Endothelial cell (in vitro differentiated cells): ENCODE data around the gene ALKAL2. TPM values are rescaled to one million over a fixed set of nuclear protein-coding genes. Genes with fewer than 3 reads are reported as not detected.
A peak's percentile ranks its signal among the peaks of the same experiment; 100 is the strongest.

Experiments
- DNase-seq: peaks from one replicate; pipeline ENCODE4 v3.0.0; 2021; ENCODE audit warnings: low spot score
- H3K27ac Mint-ChIP-seq: one replicate; pipeline ENCODE4 v1.8.0; 2021; ENCODE audit warnings: mixed read lengths, inconsistent platforms; ENCODE audit not compliant: unreplicated experiment
- H3K27me3 Mint-ChIP-seq: one replicate; pipeline ENCODE4 v1.8.0; 2021; ENCODE audit warnings: mild to moderate bottlenecking, moderate library complexity, mixed read lengths, inconsistent platforms; ENCODE audit not compliant: unreplicated experiment
- H3K36me3 Mint-ChIP-seq: one replicate; pipeline ENCODE4 v1.8.0; 2021; ENCODE audit warnings: mild to moderate bottlenecking, low read depth, mixed read lengths, inconsistent platforms; ENCODE audit not compliant: unreplicated experiment
- H3K4me1 Mint-ChIP-seq: one replicate; pipeline ENCODE4 v1.8.0; 2021; ENCODE audit warnings: mild to moderate bottlenecking, mixed read lengths, inconsistent platforms; ENCODE audit not compliant: unreplicated experiment
- H3K4me3 Mint-ChIP-seq: one replicate; pipeline ENCODE4 v1.8.0; 2021; ENCODE audit warnings: mild to moderate bottlenecking, mixed read lengths, inconsistent platforms; ENCODE audit not compliant: unreplicated experiment
- H3K9me3 Mint-ChIP-seq: one replicate; pipeline ENCODE4 v1.8.0; 2021; ENCODE audit warnings: mixed read lengths, inconsistent platforms; ENCODE audit not compliant: unreplicated experiment
- total RNA-seq: library from RNA; stranded (reverse); fragmentation: NEBNext Ultra II Directional; extraction: Animal tissue kit (Norgen Biotek cat#: 25700); gene quantifications from one replicate; pipeline ENCODE4 v1.2.1, GENCODE V29; 2021; ENCODE audit not compliant: unreplicated experiment
- TF ChIP-seq, protein P1 (sequence below): fragments of 200-600 bp; sonication (generic); IDR thresholded peaks from one replicate; pipeline ENCODE4 v1.5.0; 2021; ENCODE audit warnings: antibody characterized with exemption; ENCODE audit not compliant: unreplicated experiment

The ALKAL2 gene
- total RNA-seq, 1 donor from 2014 or later: 3.2 TPM

DNA sequence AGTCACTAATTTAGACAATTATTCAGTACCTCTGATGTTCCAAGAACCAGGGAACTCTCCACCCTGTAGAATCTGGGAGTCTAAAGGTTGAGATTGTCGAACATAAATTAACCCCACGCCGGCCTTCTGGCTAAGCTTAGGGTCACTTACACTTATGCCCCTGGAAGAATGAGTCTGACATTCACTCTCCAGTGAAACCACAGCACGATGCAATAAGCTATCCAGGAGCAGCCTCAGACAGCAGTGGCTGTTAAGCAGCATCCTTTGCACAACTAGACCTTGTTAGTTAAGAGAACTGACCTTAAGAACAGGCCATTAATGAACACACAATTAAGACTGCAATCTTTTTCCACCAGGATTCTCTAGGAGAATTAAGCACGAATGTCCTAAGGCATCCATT, 49.0 kb downstream of the ALKAL2 start:
- peaks cover 2% of the 10 kb centered on the region for H3K27me3 Mint-ChIP-seq
- H3K27ac Mint-ChIP-seq: no peak overlapping the region
- TF ChIP-seq, protein P1, sequence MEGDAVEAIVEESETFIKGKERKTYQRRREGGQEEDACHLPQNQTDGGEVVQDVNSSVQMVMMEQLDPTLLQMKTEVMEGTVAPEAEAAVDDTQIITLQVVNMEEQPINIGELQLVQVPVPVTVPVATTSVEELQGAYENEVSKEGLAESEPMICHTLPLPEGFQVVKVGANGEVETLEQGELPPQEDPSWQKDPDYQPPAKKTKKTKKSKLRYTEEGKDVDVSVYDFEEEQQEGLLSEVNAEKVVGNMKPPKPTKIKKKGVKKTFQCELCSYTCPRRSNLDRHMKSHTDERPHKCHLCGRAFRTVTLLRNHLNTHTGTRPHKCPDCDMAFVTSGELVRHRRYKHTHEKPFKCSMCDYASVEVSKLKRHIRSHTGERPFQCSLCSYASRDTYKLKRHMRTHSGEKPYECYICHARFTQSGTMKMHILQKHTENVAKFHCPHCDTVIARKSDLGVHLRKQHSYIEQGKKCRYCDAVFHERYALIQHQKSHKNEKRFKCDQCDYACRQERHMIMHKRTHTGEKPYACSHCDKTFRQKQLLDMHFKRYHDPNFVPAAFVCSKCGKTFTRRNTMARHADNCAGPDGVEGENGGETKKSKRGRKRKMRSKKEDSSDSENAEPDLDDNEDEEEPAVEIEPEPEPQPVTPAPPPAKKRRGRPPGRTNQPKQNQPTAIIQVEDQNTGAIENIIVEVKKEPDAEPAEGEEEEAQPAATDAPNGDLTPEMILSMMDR: no peak
- peaks cover 17% of the 10 kb centered on the region for H3K36me3 Mint-ChIP-seq
- no peak overlapping the region for H3K4me3 Mint-ChIP-seq
- no peak for DNase-seq
- no peaks in the 10 kb centered on the region for H3K4me1 Mint-ChIP-seq
- H3K9me3 Mint-ChIP-seq: no peaks in the 10 kb centered on the region

DNA sequence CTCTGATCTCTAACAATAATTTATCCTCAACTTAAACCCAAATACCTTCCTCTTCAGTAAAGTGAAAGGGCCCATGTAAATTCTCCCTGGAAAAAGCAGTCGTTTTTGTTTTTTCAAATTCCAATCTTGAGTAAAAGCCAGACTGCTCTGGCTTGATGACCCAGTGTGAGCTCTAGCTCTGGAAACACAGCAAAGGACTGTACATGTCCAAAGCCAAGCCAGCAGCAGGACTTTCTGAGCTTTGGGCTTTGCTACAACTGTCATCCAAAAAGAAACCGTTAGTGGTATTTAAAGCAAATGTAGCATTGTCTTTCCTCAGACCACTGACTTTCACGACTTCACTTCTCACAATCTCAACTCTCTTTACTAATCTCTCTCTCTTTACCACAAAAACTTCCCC, 49.5 kb downstream of the ALKAL2 start:
- Mint-ChIP-seq H3K27ac (no peak overlapping the region), H3K4me1 (no peaks in the 10 kb centered on the region), H3K4me3 (no peak overlapping the region), H3K9me3 (no peaks in the 10 kb centered on the region), H3K36me3 (peaks cover 12% of the 10 kb centered on the region), H3K27me3 (peaks cover 2% of the 10 kb centered on the region)
- TF ChIP-seq, protein P1: no peak
- DNase-seq: no peak

DNA sequence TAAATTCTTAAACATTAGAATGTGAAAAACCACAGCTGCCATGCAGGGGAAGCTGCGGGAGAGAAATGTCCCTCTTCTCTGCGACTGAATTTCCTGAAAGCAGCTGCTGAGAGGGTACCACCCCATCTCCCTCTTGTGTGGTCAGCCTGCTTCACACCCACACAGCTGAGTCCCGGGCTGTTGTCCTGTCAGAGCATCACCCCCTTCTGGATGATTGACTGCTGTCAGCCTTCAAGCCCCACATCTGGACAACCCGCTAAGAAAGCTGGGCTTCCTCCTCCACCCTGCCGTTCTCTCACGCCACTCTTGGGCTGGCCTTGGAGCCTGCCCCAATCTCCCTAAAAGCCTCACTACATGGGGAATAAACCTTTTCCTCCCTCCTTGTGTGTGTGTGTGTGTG, 50.0 kb downstream of the ALKAL2 start:
- Mint-ChIP-seq H3K36me3 (peaks cover 7% of the 10 kb centered on the region), H3K9me3 (no peaks in the 10 kb centered on the region), H3K4me3 (no peak overlapping the region), H3K27ac (peak overlapping the region; percentile 21), H3K4me1 (no peaks in the 10 kb centered on the region), H3K27me3 (peaks cover 2% of the 10 kb centered on the region)
- no peak for DNase-seq
- TF ChIP-seq, protein P1: no peak

DNA sequence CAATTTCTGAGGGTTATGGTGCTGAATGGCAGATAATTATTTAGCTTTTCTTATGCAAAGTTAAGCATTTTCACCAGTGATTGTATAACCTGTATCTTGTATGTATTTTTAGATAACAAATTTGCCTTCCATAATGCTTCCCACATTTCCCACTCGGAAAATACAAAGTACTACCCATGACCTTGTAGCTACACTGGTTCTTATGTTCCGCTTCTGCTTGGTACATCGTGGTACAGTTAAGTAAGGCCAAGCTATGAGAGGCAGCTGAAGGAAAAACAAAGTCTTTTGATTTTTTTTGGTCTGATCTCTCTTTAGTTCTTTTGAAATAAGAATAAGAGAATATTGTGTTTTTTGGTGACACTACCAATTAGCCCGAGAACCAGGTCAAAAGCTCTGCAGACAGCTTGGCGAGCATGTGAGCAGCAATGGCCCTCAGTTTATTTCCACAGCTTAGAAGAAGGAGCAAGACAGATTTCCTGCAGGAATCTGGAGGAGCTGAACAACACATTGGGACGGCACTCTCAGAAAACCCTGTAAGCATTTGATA, 50.8 kb downstream of the ALKAL2 start:
- DNase-seq: no peak
- H3K27ac Mint-ChIP-seq: no peak overlapping the region
- no peak overlapping the region for H3K4me3 Mint-ChIP-seq
- peaks cover 7% of the 10 kb centered on the region for H3K36me3 Mint-ChIP-seq
- no peaks in the 10 kb centered on the region for H3K4me1 Mint-ChIP-seq
- H3K9me3 Mint-ChIP-seq: no peaks in the 10 kb centered on the region
- TF ChIP-seq, protein P1: no peak
- peaks cover 2% of the 10 kb centered on the region for H3K27me3 Mint-ChIP-seq

DNA sequence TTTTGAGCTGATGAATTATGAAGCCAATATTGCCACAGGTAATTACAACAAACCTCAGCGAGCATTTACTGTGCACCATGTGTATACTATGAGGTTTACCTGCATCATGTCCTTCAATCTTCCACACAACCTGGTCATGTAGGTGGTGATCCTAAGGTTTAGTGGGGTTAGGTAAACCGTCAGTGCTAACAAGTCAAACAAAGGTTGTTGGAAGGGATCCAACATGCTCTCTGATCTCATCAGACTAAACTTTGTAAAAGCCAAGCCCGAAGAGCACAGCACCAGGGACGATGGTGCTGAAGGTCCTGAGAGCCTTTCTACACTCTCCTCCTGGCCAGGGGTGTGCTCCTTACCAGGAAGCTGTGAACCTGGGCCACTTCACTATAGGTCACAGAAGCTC, 53.5 kb downstream of the ALKAL2 start:
- no peaks in the 10 kb centered on the region for H3K4me1 Mint-ChIP-seq
- H3K27ac Mint-ChIP-seq: no peak overlapping the region
- peaks cover 2% of the 10 kb centered on the region for H3K27me3 Mint-ChIP-seq
- no peaks in the 10 kb centered on the region for H3K9me3 Mint-ChIP-seq
- peaks cover 3% of the 10 kb centered on the region for H3K36me3 Mint-ChIP-seq
- DNase-seq: no peak
- no peak overlapping the region for H3K4me3 Mint-ChIP-seq
- TF ChIP-seq, protein P1: no peak
